Measurements from ENCODE around the gene HSD11B1. TPM values are rescaled to one million over a fixed set of nuclear protein-coding genes. Genes with fewer than 3 reads are reported as not detected.

HSD11B1 gene
- total and polyA plus RNA-seq, 7 donors: 2.0 to 10.0 (median 3.0) TPM; not detected in 1

DNA sequence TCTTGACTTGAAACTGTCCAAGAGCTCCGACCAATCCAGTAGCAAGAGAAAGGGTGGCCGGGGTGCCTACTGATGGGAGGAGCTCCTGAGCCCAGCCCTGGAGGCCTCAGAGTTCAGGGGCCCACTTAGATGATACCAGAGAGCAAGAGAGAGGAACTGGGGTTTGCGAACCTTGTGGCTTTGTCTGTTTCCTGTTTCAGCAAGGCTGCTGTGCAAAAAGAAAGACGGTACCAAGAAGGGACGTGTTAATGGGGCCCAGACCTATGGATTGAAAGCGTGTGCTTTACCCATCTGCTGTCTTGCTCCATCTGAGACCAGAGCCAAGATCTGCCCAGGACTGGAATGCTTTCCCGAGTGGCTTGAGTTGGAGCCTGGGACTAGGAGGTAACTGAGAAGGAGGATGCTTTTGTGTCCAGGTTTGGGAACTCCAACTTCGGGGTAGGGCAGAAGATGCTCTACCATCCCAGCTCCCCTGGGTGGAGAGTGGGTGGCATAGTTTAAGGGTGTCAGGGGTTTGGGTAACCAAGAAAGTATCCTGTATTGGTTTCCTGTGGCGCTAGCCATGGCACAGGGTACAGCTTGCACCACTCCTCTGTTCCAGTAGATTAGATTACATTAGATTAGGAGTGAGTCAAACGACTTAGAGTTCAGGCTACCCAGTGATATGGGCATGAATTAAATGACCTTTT, 51.4 kb downstream of the HSD11B1 start, which contains the start of gene TRAF3IP3:
TRAF3IP3 (plus strand) TSS at position 128 of the 689 bp plus-strand sequence. CDS start 3,987 bp downstream, outside the sequence.
- intact Hi-C loops (cut with DNase I): no loop called here
- DNase-seq: no peak
- 48 to 78% methylated on average over 10 of the region's 10 CpGs for WGBS, 2 donors
- Histone ChIP-seq H3K36me3 (no peaks in the 10 kb centered on the region), H3K4me3 (no peak within 1 kb of the TSS), H3K4me1 (no peaks in the 10 kb centered on the region), H3K27ac (peak within 1 kb of the TSS in 1 of 4 donors; percentile 18), H3K9me3 (no peaks in the 10 kb centered on the region), H3K27me3 (no peaks in the 10 kb centered on the region)
- TF ChIP-seq POLR2A (IDR thresholded peaks at IDR 0.05): no peak
- TF ChIP-seq, protein P1, sequence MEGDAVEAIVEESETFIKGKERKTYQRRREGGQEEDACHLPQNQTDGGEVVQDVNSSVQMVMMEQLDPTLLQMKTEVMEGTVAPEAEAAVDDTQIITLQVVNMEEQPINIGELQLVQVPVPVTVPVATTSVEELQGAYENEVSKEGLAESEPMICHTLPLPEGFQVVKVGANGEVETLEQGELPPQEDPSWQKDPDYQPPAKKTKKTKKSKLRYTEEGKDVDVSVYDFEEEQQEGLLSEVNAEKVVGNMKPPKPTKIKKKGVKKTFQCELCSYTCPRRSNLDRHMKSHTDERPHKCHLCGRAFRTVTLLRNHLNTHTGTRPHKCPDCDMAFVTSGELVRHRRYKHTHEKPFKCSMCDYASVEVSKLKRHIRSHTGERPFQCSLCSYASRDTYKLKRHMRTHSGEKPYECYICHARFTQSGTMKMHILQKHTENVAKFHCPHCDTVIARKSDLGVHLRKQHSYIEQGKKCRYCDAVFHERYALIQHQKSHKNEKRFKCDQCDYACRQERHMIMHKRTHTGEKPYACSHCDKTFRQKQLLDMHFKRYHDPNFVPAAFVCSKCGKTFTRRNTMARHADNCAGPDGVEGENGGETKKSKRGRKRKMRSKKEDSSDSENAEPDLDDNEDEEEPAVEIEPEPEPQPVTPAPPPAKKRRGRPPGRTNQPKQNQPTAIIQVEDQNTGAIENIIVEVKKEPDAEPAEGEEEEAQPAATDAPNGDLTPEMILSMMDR (IDR thresholded peaks at IDR 0.05): no peak
- TF ChIP-seq POLR2AphosphoS5 (IDR thresholded peaks at IDR 0.05): no peak
- no peak for TF ChIP-seq EP300 (IDR thresholded peaks at IDR 0.05)

DNA sequence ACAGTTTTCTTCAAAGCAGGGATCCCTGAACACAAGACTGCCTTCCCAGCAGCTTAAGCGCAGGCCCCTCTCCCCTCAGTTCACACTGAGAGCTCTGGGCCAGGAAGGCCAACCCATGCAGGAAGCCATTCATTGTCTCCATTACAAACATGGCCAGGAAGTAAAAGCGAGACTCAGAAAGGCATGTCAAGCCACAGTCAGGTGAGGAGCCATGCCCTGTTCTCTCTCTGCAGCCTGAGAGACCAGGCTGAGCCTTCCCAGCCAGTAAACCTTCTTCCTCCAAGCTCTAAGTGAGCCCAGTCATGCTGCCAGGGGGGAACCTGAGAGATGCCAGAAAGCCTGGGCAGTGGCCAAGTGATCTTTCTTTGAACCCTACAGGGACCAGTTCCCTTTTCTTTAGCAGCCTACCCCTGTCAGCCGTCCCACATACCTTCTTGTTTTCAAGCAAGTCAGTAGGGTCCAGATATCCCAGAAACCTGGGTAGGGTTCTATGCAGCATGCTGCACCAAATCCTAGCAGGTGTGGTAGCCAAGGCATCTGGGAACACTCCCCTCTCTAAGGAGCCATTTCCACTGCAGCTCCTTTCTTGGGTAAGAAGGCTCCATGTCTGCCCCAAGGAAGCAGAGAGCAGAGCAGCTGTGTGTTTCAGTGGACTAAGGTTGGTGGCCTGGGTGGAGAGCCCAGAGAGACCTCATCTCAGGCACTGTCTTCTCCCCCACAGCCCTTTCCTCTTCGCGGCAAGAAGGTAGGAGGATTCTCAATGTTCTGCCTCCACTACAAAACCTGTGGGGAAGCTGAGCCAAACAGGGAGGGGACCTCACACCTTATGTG, 52.2 kb downstream of the HSD11B1 start:
- H3K36me3 ChIP-seq: no peaks in the 10 kb centered on the region
- no peaks in the 10 kb centered on the region for H3K9me3 ChIP-seq
- H3K4me3 ChIP-seq: no peak overlapping the region
- intact Hi-C loops (cut with DNase I): no loop called here
- TF ChIP-seq POLR2A (IDR thresholded peaks at IDR 0.05): no peak
- TF ChIP-seq EP300 (IDR thresholded peaks at IDR 0.05): no peak
- no peak for TF ChIP-seq POLR2AphosphoS5 (IDR thresholded peaks at IDR 0.05)
- TF ChIP-seq, protein P1 (IDR thresholded peaks at IDR 0.05): no peak
- peak overlapping the region in 1 of 4 donors; percentile 18 for H3K27ac ChIP-seq
- H3K27me3 ChIP-seq: no peaks in the 10 kb centered on the region
- no peaks in the 10 kb centered on the region for H3K4me1 ChIP-seq
- DNase-seq: no peak
- 38 to 78% methylated on average over 5 of the region's 5 CpGs for WGBS, 2 donors

DNA sequence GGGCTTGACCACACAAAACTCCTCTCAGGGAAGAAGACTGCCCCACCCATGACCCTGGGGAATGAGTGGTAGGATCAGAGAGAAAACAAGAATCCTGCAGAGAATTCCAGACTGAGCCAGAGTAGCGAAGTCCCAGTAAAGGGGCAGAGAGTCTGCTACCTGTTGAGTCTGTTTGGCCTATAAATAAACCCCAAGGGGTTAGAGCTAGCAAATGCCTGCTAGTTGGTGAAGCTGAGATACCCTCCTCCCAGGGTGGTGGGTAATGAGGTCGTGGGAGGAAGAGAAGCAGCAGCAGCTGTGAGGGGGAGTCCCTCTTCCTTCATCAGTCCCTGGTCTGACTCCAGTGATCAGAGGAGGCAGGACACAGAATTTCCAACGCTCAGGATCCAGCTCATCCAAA, 53.8 kb downstream of the HSD11B1 start:
- H3K9me3 ChIP-seq: no peaks in the 10 kb centered on the region
- H3K27me3 ChIP-seq: no peaks in the 10 kb centered on the region
- no peaks in the 10 kb centered on the region for H3K4me1 ChIP-seq
- H3K36me3 ChIP-seq: no peaks in the 10 kb centered on the region
- DNase-seq: no peak
- no peak overlapping the region for H3K27ac ChIP-seq
- WGBS, 2 donors: 54 to 70% methylated on average over 3 of the region's 3 CpGs
- TF ChIP-seq, protein P1 (IDR thresholded peaks at IDR 0.05): no peak
- intact Hi-C loops (cut with DNase I): no loop called here
- H3K4me3 ChIP-seq: no peak overlapping the region

DNA sequence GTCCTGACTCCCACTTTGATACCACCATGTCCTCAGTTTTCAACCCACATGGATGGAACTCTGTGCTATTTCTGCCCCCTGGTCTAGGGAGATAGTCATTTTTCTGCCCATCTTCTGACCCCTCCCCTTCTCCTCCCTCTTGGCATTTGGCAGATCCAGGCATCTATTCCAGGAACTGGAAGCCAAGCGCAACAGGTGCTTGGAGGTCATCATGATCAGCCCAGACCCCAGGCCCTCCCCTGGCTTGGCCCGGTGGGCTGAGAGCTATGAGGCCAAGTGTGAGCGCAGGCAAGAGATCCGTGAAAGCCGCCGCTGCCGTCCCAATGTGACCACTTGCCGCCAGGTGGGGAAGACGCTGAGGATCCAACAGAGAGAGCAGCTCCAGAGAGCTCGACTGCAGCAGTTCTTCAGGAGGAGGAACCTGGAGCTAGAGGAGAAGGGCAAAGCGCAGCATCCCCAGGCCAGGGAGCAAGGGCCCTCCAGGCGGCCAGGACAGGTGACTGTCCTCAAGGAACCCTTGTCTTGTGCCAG, 55.2 kb downstream of the HSD11B1 start:
- Histone ChIP-seq H3K27ac (no peak overlapping the region), H3K36me3 (no peaks in the 10 kb centered on the region), H3K4me3 (no peak overlapping the region), H3K27me3 (no peaks in the 10 kb centered on the region), H3K4me1 (no peaks in the 10 kb centered on the region), H3K9me3 (no peaks in the 10 kb centered on the region)
- TF ChIP-seq EP300 (IDR thresholded peaks at IDR 0.05) (no peak), POLR2AphosphoS5 (IDR thresholded peaks at IDR 0.05) (no peak), POLR2A (IDR thresholded peaks at IDR 0.05) (no peak)
- TF ChIP-seq, protein P1 (IDR thresholded peaks at IDR 0.05): no peak
- WGBS, 2 donors: 95 to 96% methylated on average over 12 of the region's 12 CpGs
- intact Hi-C loops (cut with DNase I): loop anchor here (10.0 kb wide), 1 partner anchor 65 kb away; the partner anchor contains the start of gene UTP25
- DNase-seq: no peak

Data from sigmoid colon (tissue), 7 donors.